NK-92 treated with Interleukin-12 subunit alpha and Interleukin-12 subunit beta, amount 100 ng/mL, for 24 hours (cell line): ENCODE results near the gene BAG3.
"Not testable (repeated sequence)": the region's sequence is repeated elsewhere in the genome, so short reads cannot be mapped to it uniquely, and the experiment has no call there.

Experiments
- DNase-seq: peaks from one replicate; lab custom pipeline; 2025; lab: John Stamatoyannopoulos, UW

The BAG3 gene

DNA sequence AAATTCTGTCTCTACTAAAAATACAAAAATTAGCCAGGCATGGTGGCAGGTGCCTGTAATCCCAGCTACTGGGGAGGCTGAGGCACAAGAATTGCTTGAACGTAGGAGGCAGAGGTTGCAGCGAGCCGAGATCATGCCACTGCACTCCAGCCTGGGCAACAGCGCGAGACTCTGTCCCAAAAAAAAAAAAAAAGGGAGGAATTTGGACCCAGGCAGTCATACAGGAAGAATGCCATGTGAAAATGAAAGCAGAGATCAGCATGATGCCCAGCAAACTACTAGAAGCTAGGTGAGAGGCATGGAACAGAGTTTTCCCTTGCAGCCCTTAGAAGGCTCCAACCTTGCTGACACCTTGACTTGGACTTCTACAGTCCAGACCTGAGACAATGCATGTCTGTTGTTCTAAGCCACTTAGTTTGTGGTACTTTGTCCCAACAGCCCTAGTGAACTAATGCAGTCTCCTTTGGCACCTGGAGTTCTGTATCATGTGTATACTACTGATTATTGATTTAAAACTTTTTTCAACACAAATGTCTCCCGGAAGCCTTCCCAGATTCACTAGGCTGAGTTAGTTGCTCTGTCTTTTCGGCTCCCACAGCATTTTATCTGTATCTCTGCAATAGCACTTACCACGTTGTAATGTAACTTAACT lies 10.2 kb upstream of the BAG3 start:
- DNase-seq: no peak

DNA sequence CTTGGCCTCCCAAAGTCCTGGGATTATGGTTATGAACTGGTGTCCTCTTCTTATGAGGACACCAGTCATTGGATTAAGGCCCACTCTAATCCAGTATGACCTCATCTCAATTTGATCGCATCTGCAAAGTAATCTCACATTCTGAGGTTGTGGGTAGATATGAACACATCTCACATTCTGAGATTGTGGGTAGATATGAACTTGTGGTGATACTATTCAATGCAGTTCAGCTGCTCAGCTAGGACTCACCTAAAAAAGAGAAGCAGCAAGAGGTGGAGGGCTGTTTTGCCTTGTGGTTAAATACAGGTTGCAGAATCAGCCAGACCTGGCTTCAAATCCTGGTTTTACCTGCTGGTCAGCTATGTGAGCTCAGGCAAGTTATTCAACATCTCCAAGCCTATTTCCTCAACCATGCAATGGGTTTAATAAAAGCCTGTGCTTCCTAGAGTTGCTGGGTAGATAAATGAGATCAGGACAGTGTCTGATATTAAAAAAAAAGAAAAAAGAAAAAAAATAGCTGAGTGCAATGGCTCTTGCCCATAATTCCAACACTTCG lies 8.5 kb upstream of the BAG3 start:
- no peak for DNase-seq

DNA sequence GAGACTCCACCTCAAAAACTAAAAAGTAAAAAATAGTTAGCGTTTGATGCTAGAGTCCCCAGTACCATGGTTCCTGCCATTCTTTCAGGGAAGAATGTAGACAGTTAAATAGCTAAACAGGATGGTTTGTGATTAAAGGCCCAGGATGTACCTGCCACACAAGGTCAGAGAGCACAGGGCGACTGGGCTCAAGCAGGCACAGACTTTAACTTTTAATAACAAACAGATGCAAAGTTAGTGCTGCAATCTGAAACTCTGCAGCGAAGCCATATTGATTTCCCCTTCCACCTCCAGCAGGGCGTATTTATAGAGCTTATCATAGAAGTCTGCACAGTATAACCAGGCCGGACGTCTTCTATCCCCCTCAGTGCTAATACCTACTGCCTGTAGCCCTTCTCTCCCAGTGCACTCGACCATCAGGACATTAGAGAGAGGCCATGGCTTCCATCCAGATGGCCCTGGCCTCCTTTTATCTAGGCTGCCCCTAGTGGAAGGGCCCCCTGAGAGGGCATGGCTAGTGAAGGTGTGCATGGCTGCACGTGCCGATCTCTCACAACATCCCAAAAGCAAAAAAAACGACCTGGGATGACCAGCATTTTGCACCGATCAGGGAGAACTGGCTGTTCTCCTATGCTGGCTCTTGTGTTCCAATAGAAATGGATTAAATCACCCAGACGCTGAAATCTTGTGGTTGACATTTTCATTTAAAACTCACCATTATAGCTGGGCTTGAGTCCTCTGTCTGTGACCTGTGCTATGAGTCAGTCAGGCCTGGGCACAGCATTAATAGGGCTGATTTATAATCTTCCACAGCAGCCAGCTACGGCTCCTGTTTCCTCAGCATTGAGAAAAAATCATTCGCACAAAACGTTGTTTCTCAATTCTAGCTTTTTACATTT lies 7.6 kb upstream of the BAG3 start:
- DNase-seq: no peak

DNA sequence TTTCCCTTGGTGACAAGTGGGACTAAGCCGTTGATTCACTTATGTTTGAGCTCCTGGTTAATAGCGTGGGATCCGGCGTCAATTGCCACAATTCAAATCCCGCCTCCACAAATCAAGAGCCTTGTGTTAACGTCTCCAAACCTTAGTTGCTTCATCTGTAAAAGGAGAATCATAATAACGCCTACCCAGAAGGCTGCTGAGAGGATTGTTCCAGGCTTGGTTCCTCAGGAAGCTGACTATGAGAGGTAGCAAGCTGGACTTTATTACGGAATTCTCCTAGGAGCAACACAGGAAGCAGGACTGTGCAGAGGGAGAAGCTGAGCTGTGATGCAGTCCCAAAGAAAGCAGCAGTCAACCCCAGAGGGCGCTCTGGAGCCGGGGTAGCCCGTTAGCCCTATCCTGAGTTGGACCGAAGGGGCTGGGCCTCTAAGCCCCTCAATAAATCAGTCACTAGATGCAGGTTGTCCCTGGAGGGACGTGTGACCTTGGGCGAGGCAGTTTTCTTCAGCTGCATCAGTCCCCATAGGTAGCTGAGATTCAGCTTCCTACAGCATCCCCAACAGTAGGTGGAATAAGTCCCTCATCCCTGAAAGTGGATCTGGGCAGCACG lies 6.9 kb upstream of the BAG3 start:
- DNase-seq: no peak

DNA sequence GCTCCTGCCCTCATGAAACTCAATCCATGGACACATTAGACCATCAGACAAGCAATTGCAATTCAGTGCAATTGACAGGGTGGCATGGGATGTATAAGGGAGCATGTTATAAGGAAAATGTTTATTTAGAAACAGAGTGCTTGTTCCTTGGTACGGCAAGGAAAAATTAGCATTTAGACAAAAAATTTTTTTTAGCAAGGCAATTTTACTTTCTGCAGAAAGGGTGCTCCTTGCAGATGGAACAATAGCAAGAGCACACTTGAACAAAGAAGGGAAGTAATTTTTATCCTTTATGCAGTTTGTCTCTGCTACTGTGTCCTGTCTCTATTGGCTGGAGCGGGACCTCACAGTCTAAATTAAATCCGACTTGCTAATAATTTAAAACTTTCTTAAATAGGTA lies 6.2 kb upstream of the BAG3 start:
- DNase-seq: no peak

DNA sequence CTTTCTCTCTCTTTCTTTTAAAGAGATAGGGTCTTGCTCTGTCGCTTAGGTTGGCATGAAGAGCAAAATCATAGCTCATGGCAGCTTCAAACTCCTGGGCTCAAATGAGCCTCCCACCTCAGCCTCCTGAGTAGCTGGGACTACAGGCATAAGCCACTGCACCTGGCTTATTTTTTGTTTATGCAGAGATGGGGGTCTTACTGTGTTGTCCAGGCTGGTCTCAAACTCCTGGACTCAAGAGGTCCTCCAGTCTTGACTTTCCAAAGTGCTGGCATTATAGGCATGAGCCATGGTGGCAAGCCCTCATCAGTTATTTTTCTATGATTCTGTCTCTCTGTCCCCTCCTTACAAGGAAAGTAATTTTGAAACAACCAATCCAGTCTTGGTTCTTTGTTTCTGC lies 1.1 kb upstream of the BAG3 start:
- DNase-seq: no peak

DNA sequence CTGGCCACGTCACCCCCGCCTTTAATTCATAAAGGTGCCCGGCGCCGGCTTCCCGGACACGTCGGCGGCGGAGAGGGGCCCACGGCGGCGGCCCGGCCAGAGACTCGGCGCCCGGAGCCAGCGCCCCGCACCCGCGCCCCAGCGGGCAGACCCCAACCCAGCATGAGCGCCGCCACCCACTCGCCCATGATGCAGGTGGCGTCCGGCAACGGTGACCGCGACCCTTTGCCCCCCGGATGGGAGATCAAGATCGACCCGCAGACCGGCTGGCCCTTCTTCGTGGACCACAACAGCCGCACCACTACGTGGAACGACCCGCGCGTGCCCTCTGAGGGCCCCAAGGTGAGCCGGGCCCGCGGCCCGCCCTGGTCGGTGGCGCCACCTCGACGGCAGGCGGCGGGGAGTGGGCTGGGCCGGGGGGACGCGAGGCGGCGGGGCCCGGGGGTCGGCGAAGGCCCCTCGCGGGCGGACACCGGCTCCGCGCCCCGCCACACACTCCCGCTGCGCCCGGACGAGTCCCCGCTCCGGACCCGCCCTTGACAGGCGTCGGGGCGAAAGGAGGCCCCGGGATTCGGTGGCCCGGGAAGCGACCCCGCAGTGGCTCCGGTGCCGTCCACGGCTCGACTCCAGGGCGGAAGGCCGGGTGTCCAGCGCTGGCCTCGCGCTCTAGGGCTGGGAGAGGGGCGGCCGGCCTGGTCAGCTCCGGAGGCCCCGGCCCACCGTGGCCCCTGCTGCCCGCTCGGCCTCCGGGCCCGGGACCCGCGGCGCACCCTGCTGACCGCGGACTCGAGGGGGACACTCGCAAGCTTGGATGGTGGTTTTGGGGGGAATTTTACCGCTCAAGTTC lies 557 bp downstream of the BAG3 start:
- no peak for DNase-seq

DNA sequence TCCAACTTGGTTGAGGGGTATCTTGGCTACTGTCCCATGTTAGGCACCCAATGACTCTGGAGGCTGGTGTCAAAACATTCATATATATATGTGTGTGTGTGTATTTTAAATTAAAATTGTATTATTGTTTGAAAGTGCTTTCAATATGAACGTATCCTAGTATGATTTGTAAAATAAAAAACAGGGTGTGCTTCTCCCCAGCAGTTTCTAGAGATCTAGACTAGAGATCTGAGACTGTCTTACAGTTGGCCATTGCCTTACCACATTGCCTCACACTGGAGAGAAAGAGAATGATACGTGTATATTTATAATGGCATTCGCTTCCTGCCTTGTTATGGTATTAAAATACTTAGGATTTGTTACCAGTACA lies 1.2 kb downstream of the BAG3 start:
- DNase-seq: no peak

DNA sequence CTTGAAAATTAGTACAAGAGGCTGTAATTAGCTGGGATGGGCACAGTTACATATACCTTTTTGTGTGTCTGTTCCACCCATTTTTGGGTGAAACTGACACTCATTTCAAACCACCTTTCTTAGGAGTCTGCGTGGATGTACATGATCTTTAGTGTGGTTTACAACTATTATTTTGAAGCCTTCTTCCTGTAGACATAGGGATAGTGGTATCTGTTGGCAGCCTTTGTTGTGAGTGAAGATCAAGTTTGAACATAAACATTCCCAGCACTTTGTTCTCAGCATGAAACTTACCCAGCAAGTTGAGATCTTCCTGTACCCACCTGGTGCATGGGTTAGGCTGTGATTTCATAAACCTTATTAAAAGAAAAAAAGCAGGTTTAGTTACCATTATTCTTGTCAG lies 2.0 kb downstream of the BAG3 start:
- DNase-seq: no peak

DNA sequence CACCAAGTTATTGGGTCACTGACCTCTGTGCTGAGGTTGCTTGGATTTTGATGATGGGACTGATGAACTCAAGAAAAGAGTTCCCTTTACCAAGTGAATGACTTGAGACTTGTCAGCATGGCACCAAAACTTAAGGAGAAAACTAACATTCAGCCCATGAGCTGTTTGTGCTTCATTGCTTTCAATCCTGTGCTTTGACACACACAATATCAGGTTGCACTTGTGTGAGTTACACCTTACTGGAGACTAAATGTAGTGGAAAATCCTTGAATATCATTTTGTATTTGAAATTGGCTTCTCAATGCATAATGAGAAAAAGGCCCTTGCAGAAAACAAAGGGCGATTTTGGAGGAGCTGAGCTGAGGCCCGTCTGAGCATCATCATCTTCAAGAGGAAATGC lies 2.7 kb downstream of the BAG3 start:
- no peak for DNase-seq

DNA sequence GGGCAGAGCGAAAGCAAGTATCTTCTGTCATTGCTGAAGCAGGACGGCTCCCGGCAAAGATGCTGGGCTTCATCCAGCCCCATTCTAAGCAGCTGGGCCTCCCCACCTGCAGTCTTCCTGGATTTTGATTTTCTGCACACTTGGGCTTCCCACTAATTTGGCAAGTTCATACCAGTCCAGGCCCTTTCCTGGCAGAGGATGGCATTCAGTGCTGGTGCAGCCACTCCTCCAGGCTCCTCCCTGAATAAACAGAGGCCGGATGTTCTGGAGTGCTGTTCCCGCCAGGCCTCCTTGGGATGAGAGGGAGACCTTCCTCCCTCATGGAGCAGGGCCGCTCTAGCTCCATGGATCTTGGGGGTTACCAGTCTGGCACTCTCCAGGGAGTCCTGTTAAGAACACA lies 3.4 kb downstream of the BAG3 start:
- no peak for DNase-seq

DNA sequence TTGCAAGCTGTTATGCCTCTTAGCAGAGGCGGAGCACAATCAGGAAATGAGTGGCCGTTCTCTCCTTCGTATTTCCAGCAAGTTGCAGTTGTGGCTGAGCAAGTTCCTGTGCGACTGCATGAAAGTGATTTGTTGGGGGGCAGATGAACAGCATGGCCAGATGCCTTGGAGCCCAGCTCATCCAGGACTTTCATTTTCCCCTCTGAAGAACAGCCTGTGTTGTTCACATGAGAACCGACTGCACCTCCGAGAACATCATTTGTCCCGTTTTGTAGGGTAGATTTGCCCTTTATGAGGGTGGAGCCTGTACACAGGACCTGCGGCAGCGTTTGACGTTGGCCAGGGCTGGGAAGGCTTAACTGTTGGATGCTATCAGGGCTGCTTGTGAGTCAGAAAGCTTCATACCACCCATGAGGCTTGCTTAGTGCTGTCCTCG lies 4.4 kb downstream of the BAG3 start:
- no peak for DNase-seq

DNA sequence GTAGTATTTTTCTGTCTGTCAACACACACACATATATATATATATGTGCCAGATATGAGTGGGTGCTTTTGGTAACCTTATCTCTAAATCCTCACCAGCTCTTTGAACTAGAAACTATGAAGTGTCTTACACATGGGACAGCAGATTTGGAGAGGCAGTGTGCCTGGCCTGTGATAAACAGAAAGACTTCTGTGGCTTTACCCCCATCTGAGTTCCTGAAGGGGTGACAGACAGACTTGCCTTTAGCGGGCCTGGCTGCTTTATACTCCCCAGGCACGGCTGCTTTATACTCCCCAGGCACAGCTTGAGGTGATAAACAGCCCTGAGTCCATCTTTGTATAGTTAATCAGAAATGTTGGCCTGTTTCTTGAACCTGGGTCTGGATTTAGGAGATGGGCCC lies 5.6 kb downstream of the BAG3 start:
- no peak for DNase-seq

DNA sequence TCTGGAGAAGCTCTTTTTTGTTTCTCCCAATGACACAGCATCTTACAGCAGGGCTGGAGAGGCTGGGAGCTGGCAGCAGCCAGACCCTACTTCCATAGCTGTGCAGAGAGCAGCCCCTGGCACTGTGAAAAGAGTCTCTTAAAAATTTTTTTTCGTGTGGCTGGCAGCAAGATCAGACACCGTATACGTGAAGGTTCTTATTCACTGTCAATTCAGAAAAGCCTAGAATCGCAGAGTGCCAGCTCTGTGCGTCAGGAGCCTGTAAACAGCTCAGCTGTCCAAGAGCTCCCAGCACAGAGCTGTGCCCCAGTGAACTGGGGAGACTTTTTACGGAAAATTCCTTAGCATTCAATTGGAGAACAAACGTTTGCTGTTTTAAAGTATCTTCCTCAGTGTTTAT lies 6.5 kb downstream of the BAG3 start:
- DNase-seq: no peak

DNA sequence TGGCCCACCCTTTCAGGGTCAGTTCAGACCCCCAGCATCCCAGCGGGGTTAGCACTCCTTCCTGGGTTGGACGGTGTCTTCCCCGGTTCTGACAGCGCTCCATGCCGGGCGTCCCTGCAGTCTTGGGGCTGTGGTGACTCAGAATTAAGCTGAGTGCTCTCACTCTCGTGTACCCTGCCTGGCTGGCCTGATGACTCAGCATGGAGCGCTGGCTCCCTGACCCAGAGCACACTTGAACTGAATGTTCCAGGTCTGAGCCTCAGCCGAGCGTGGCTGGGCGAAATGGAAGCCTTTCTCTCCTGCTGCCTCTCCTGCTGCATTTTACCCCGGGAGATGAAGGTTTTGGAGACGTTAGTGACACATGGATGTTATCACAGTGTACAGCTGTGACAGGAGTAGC lies 7.1 kb downstream of the BAG3 start:
- DNase-seq: no peak

DNA sequence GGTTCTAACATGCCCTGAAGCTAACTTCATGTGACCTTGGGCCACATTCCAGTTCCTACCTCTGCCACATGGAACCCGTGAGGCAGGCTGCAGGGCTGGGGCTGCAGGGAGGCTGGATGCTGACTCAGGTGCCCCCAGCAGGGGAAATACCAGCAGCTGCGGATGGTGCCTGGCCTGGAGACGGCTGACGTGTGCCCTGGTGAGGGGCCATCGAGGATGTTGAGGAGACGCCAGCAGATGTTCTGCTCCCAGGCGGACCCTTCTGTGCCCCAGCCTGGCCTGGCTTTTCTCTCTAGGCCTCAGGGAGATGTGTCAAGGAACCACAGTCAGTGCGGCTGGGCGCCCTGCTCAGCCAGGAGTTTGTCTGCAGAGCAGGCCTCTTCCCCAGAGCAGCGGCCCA lies 8.8 kb downstream of the BAG3 start:
- DNase-seq: no peak

DNA sequence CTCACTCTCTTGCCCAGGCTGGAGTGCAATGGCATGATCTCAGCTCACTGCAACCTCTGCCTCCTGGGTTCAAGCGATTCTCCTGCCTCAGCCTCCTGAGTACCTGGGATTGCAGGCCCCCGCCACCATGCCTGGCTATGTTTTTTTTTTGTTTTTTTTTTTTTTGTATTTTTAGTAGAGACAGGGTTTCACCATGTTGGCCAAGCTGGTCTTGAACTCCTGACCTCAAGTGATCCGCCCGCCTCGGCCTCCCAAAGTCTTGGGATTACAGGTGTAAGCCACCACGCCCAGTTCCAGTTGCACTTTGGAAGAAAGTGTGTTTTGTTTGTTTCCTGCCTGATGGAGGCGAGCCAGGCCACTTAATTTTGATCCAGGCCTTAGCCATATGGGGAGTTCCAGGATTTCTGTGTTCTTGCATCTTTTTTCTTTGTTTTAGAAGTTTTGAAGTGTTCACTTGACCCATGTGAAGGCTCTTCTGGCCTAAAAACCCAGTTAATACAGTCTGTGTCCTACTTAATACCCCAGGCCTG lies 11.0 kb downstream of the BAG3 start:
- DNase-seq: not testable (repeated sequence)

DNA sequence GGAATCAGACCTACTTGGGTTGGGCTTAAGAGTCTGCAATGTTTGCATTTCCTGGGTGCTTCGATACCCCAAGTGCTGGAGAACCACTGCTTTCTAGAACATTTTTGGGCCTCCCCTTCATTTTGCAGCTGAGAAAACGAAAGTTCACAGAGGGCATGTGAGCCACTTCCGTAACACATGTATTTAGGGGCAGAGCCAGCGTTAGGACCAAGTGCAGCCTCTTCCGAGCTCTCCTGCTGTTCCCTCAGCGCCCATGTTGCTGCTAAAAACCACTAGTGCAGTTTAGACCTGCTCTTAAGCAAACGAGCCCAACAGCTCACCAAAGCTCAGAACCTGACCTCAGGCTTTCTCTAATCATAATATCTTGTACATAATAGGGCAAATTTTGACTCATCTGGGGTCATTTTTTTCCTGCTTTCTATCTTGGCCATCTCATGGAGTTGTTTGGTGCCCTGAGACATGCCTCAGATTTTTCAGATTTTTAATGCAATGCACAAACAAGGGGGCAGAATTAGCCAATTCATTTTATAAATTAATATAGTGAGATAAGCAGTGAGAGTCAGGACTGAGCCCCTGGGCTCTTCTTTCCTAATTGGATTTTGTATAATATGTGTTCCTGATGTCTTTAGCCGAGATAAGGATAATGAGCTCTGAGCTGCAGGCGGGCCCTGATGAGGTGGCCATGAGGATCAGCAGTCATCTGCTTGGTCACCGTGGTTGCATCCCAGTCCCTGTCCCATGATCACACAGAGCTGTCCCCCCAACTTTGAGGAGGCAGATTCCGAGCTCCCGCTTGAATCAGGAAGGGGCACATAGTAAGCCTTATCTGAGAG lies 12.9 kb downstream of the BAG3 start:
- no peak for DNase-seq

DNA sequence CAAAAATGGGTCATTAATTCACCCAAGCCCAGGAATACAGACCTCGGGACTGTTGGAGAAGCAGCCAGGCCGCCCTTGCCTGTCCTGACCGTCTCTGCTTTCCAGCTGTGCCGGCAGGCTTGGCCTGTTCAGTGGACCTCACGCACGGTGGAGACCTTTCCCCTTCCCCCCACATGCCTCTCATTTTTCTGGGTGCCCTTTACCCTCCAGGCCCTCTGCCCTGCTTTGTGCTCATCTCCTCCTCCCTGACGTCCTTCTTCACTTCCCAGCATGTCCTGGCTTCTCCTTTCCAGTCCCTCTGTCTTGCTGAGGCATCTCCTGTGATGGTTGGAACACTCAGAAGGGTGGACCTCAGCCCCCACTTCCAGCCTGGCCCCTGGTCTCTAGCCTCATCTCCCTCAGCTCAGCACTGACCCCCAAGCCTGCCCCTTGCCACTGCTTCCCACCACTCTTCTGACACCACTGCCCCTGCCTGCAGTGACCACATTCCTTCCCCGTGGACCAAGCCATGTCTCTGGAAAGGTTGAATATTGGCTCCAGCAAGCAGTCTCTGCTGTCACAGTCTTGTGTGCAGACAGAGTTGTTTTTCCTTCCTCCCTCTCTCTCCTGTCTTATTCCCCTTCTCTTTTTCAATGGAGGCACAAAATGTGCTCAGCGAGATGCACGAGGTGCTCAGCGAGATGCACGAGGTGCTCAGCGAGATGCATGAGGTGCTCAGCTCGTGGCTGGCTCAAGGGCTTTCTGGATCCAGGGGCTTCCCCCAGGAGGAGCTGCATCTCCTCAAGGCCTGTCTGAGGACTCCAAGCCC lies 14.9 kb downstream of the BAG3 start:
- no peak for DNase-seq

DNA sequence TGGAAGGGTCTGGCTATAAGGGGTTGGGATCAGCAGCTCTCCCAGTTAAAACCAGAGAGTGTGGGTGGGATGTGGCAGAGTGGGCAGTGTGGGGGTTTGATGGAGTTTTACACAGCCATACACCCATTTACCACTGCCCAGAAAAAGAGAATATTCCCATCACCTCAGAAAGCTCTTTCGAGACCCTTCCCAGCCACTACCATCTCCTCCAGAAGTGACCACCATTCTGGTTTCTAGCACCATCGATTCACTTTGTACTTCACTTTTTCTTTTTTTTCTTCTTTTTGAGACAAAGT lies 15.5 kb downstream of the BAG3 start:
- DNase-seq: no peak
